Gastrocnemius medialis (tissue), 4 donors: ENCODE measurements around the gene COX4I2. TPM values are rescaled to one million over a fixed set of nuclear protein-coding genes. Genes with fewer than 3 reads are reported as not detected.
"Not testable (repeated sequence)": the region's sequence is repeated elsewhere in the genome, so short reads cannot be mapped to it uniquely, and the experiment has no call there.

Source experiments
- ATAC-seq, 2 donors: fragments of 150-250 bp; one replicate each; pipeline ENCODE4 v1.9.1; 2016
- DNase-seq, 2 donors: peaks; one replicate each; pipeline ENCODE4 v3.0.0-alpha.2; 2019
- H3K27ac ChIP-seq, 4 donors: fragments of 200-600 bp; sonication (generic); 1 replicate in 1 of 4; 2 replicates in 3 of 4; pipeline ENCODE4 v1.5.1; 2016 to 2018; ENCODE audit warnings: mild to moderate bottlenecking in 2 of 4, moderate library complexity in 1 of 4
- H3K27me3 ChIP-seq, 3 donors: fragments of 200-600 bp; sonication (generic) in 2 of 3; 1 replicate in 1 of 3; 2 replicates in 2 of 3; pipeline versions ENCODE4 v1.5.1 to v1.6.0; 2016 to 2019; ENCODE audit warnings: mild to moderate bottlenecking in 1 of 3, moderate library complexity in 1 of 3
- H3K36me3 ChIP-seq, 2 donors: fragments of 200-600 bp; sonication (generic) in 1 of 2; one replicate each; pipeline ENCODE4 v1.5.1; 2017 to 2018
- H3K4me1 ChIP-seq, 2 donors: fragments of 200-600 bp; sonication (generic) in 1 of 2; one replicate each; pipeline ENCODE4 v1.5.1; 2016 to 2017; ENCODE audit warnings: mild to moderate bottlenecking in 2 of 2
- H3K4me3 ChIP-seq, 4 donors: fragments of 200-600 bp; sonication (generic) in 3 of 4; 1 replicate in 1 of 4; 2 replicates in 3 of 4; pipeline ENCODE4 v1.5.1; 2016 to 2019; ENCODE audit warnings: mild to moderate bottlenecking in 2 of 4
- H3K9me3 ChIP-seq, 3 donors: fragments of 200-600 bp; sonication (generic) in 2 of 3; 1 replicate in 1 of 3; 2 replicates in 2 of 3; pipeline ENCODE4 v1.5.1; 2016 to 2019
- CTCF ChIP-seq, 5 experiments: fragments of 450-650 bp in 3 of 5; fragments of 200-600 bp in 2 of 5; sonication (generic) in 2 of 5; IDR thresholded peaks in 4 of 5; conservative IDR thresholded peaks in 1 of 5; 1 replicate in 4 of 5; 2 replicates in 1 of 5; pipeline ENCODE4 v1.5.1; 2016 to 2019; ENCODE audit warnings: antibody characterized with exemption in 5 of 5, mild to moderate bottlenecking in 3 of 5, moderate library complexity in 3 of 5
- POLR2A ChIP-seq, 2 donors: fragments of 450-650 bp; IDR thresholded peaks; one replicate each; pipeline ENCODE4 v1.6.1; 2017; ENCODE audit warnings: antibody characterized with exemption in 2 of 2, mild to moderate bottlenecking in 2 of 2, moderate library complexity in 2 of 2
- in situ Hi-C, 4 donors: fragments of 200-750 bp; cut with MboI; loops; one replicate each; pipeline versions ENCODE4 v1.15.0 to v1.8.0; 2017; ENCODE audit warnings: low sequenced_read_pairs in 4 of 4
- intact Hi-C: fragments of 100-400 bp; cut with DNase I; formaldehyde crosslinking; loops from one replicate; pipeline ENCODE4 v1.15.1; 2023; ENCODE audit warnings: low total_unique reads
- total RNA-seq, 4 donors: library from RNA; depleted of rRNA; stranded (reverse); fragments of >200 nt; gene quantifications; one replicate each; pipeline versions ENCODE4 v1.1.0 to v1.2.3, GENCODE V29; 2016

COX4I2 gene
- total RNA-seq, 4 donors from 2014 or later = 3.9 to 10.4 (median 4.3) TPM

- Histone ChIP-seq H3K4me1 (no peaks in the 10 kb centered on the region), H3K27me3 (no peaks in the 10 kb centered on the region), H3K9me3 (no peaks in the 10 kb centered on the region), H3K27ac (peak overlapping the region; percentile 54 to 78 (median 66)), H3K4me3 (no peak overlapping the region), H3K36me3 (no peaks in the 10 kb centered on the region)
- ATAC-seq (peak; percentile 42 to 51), DNase-seq (no peak)
- in situ Hi-C loops (no loop called here), intact Hi-C loops (no loop called here)
- no peak for TF ChIP-seq POLR2A (IDR thresholded peaks at IDR 0.05)
- TF ChIP-seq CTCF (IDR thresholded peaks at IDR 0.05 in 4 of 5, conservative IDR thresholded peaks at IDR 0.05 in 1 of 5) = no peak
Observed at GRCh38 chr20:31594558-31595379, 42.9 kb upstream of the COX4I2 start.

- H3K4me3 ChIP-seq = no peak overlapping the region
- H3K36me3 ChIP-seq = no peaks in the 10 kb centered on the region
- no peak for ATAC-seq
- in situ Hi-C loops = no loop called here
- no peaks in the 10 kb centered on the region for H3K4me1 ChIP-seq
- H3K27me3 ChIP-seq = no peaks in the 10 kb centered on the region
- H3K27ac ChIP-seq = peak overlapping the region; percentile 54 to 78 (median 66)
- no peak for DNase-seq
- TF ChIP-seq CTCF (IDR thresholded peaks at IDR 0.05 in 4 of 5, conservative IDR thresholded peaks at IDR 0.05 in 1 of 5) (no peak), POLR2A (IDR thresholded peaks at IDR 0.05) (no peak)
- no peaks in the 10 kb centered on the region for H3K9me3 ChIP-seq
- intact Hi-C loops = no loop called here
Observed at GRCh38 chr20:31595380-31595653, 42.4 kb upstream of the COX4I2 start.

GRCh38 chr20:31595654-31596411 lies 41.9 kb upstream of the COX4I2 start:
- intact Hi-C loops (loop anchor here (1.0 kb wide), 1 partner anchor 12 kb away; no protein-coding TSS in a partner anchor), in situ Hi-C loops (no loop called here)
- peak overlapping the region; percentile 63 to 78 (median 68) for H3K27ac ChIP-seq
- H3K9me3 ChIP-seq = no peaks in the 10 kb centered on the region
- H3K36me3 ChIP-seq = no peaks in the 10 kb centered on the region
- ATAC-seq (peak; percentile 81 to 83), DNase-seq (peak; percentile 37 to 69)
- H3K27me3 ChIP-seq = no peaks in the 10 kb centered on the region
- H3K4me3 ChIP-seq = no peak overlapping the region
- TF ChIP-seq CTCF (IDR thresholded peaks at IDR 0.05 in 4 of 5, conservative IDR thresholded peaks at IDR 0.05 in 1 of 5) = no peak
- no peak for TF ChIP-seq POLR2A (IDR thresholded peaks at IDR 0.05)
- H3K4me1 ChIP-seq = no peaks in the 10 kb centered on the region

- TF ChIP-seq POLR2A (IDR thresholded peaks at IDR 0.05) = peak in 1 of 2 donors; percentile 33
- H3K9me3 ChIP-seq, in situ Hi-C loops, H3K36me3 ChIP-seq, H3K4me1 ChIP-seq, H3K27me3 ChIP-seq, ATAC-seq, H3K4me3 ChIP-seq, DNase-seq: not testable (repeated sequence)
- intact Hi-C loops = loop anchor here (1.0 kb wide), 1 partner anchor 12 kb away; no protein-coding TSS in a partner anchor
- H3K27ac ChIP-seq = peak overlapping the region; percentile 63 to 69 (median 68)
Observed at GRCh38 chr20:31596412-31596715, 41.3 kb upstream of the COX4I2 start.

GRCh38 chr20:31596831-31597480 lies 40.8 kb upstream of the COX4I2 start:
- Histone ChIP-seq H3K4me1 (no peaks in the 10 kb centered on the region), H3K4me3 (no peak overlapping the region), H3K27ac (peak overlapping the region; percentile 63 to 69 (median 68)), H3K27me3 (no peaks in the 10 kb centered on the region), H3K9me3 (no peaks in the 10 kb centered on the region), H3K36me3 (no peaks in the 10 kb centered on the region)
- TF ChIP-seq CTCF (IDR thresholded peaks at IDR 0.05 in 4 of 5, conservative IDR thresholded peaks at IDR 0.05 in 1 of 5) (no peak), POLR2A (IDR thresholded peaks at IDR 0.05) (no peak)
- in situ Hi-C loops = no loop called here
- intact Hi-C loops = loop anchor here (1.0 kb wide), 1 partner anchor 11 kb away; no protein-coding TSS in a partner anchor
- ATAC-seq (no peak), DNase-seq (no peak)
